Caki2 (cell line): ENCODE measurements around the gene TNFRSF1A. TPM values are rescaled to one million over a fixed set of nuclear protein-coding genes. Genes with fewer than 3 reads are reported as not detected.

Experiments
- DNase-seq: peaks from one replicate; pipeline ENCODE4 v3.0.0-alpha.2; 2015; ENCODE audit warnings: low read depth
- in situ Hi-C: cut with HindIII; loops from 2 replicates; pipeline ENCODE4 v1.10.0; 2016; ENCODE audit warnings: low sequenced_read_pairs, low pct_unique_long_range_greater_than_20kb, mixed read lengths
- total RNA-seq: library from RNA; depleted of rRNA; stranded (reverse); fragments of >200 nt; shearing (Covaris generic); gene quantifications from 2 replicates; pipeline ENCODE4 v1.2.3, GENCODE V29; 2014; ENCODE audit warnings: low replicate concordance

The TNFRSF1A gene
- total RNA-seq, 1 experiment from 2014 or later, result 121 TPM

- in situ Hi-C loops, result no loop called here
- DNase-seq, result no peak
Observed at GRCh38 chr12:6363010-6363329, 21.1 kb upstream of the TNFRSF1A start.

DNA sequence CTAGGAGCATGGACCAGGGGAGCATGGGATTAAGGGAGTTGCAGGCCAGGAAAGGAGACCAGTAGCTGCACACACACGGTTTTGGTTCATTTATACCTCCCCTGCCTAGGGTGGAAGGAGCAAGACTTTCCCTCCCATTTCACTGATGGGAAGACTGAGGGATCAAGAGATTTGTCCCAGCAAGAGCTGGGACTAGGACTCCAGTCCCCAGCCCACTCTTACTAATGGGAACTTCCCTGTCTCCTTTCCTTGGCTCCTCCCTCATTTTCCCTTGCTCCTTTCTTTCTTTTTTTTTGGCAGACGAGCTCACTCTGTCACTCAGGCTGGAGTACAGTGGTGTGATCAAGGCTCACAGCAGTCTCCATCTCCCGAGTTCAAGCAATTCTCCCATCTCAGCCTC, 20.5 kb upstream of the TNFRSF1A start:
- DNase-seq, result peak; percentile 40
- in situ Hi-C loops, result no loop called here

DNA sequence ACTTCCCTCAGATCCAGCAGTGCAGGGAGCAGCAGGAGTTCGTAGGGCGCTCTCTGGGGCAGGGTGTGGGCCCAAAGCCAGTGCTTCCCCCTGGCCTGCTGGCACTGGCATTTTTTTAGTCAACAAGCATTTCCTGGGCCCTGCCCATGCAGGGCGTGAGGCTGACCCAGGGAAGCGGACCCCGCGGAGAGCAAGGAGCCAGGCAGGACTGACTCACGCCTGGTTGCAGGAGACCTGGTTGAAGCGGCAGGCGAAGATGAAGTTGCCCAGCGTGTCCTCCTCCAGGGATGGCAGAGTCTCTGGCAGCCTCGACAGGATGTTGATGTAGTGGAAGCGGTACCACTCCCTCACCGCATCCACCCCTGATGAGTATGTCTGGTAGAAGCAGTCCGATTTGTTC, 20.0 kb upstream of the TNFRSF1A start:
- in situ Hi-C loops, result no loop called here
- DNase-seq, result peak; percentile 69

- no peak for DNase-seq
- in situ Hi-C loops, result no loop called here
Observed at GRCh38 chr12:6360578-6361490, 19.0 kb upstream of the TNFRSF1A start.

DNA sequence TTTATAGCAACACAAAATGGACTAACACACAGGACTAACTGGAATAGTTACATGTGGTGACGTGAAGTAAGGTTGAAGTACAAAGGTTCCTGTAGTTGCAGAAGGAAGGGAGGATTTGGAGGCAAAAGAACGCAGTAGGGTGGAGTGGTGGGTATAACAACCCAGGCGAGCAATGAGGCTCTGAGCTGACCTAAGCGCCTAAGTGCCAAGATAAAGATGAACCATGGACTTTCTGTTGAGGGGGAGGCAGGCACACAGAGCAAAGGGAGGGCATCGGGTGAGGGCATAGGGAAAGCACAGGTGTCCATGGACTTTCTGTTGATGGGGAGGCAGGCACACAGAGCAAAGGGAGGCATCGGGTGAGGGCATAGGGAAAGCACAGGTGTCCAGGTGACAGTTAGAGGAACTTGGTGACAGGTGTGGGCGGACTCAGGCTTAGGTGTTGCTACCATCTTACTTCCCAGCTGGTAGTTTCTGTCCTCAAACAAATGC, 18.2 kb upstream of the TNFRSF1A start:
- no peak for DNase-seq
- in situ Hi-C loops, result no loop called here

- in situ Hi-C loops, result no loop called here
- no peak for DNase-seq
Observed at GRCh38 chr12:6358881-6359280, 17.0 kb upstream of the TNFRSF1A start.

DNA sequence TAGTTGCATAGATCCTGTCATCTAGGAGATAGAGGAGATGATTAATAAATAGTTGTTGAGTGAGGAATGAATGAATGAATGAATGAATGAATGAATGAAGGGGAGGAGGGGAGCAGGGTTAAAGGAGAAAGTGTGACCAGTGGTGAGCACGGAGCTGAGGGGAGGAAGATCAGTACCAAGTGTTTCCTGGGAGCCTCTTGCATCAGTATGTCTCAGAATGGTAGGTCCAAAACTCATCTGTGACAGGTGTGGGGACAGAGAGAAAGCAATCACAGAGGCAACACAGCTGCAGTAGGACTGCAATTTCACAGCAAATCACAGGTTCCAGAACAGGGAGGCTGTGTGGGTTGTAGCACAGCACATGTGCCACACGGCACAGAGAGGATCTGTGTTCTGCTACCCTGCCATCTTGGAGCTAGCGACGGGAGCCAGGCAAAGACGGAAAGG, 14.5 kb upstream of the TNFRSF1A start:
- no peak for DNase-seq
- in situ Hi-C loops, result no loop called here

DNA sequence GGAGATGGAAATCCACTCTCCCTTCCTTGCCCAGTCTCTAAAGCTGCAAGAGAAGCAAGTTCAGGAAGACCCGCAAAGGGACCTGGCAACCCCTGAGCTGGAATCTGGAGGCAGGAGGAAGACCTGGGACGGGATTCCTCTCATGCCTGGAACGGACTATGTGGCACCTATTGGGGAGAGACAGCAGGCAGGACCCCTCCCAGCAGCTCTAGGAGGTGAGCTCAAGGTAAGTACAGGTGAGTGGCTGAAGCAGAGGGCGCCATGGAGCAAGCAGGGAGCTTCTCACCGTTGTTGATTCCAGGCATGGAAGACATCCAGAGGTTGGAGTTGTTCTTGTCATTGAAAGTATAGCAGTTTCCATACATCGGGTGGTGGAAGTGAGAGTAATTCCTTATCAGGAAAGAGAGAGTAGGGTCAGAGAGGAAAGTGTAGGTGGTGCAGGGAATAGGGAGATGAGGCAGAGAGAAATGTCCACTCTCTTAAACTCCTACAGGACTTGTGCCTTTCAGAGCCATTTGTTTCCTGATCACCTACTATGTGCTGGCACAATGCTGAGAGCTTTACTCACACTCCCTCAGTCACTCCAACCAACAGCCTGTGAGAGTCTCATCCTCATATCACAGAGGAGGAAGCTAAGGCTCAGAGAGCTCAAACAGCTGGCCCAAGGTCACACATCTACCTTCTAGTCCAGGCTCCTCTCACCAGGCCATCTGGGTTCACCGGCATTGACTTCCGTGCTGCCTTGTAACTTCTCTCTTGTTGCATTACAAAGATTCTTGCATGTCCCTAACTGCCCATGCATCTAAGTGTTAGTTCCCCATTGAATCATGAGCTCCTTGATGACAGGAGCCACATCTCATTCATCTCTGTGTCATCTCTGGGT, 13.9 kb upstream of the TNFRSF1A start:
- in situ Hi-C loops, result no loop called here
- DNase-seq, result no peak

GRCh38 chr12:6354495-6355393, 12.9 kb upstream of the TNFRSF1A start:
- no peak for DNase-seq
- in situ Hi-C loops, result no loop called here

DNA sequence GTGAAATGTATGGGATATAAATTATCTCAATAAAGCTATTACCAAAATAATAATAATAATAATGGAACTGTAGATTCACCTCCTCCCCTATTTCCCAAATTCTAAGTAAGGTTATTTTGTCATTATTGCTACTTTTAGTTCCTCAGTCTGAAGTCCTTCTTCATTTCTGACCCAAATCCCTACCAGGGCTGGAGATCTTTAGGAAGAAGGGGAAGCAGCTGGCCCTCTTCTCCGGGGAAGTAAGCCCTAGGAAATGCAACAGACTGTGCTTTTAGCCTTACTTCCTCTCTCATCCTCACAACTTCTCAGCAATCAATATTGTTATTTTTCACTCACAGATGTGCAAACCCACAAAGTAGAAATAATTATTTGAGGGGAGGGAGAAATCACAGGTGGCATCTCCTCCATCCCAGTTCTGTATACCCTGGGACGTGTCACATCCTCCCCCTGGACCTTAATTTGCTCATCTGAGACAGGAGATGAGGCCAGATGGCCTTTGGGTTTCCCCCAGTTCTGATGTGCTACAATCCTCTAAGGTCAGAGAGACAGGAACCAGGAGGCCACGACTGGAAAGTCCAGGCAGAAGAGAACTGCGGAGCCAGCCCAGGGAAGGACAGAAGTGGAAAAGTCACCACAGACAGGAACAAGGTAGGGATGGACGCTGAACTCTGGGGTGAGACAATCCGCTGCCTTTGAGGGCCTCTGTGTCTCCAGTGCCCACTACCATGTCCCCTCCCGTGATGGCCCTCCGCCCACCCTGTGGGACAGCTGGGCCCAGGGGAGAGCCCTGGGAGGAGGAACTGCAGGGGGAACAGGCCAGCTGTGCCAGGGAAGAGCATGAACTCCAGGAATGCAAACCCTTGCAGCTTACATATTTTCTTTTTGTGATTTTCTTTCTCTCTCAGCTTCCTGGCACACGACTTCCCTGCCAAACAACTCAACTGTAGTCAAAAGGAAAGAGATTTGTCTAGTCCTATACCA, 10.6 kb upstream of the TNFRSF1A start:
- in situ Hi-C loops, result no loop called here
- DNase-seq, result no peak

DNA sequence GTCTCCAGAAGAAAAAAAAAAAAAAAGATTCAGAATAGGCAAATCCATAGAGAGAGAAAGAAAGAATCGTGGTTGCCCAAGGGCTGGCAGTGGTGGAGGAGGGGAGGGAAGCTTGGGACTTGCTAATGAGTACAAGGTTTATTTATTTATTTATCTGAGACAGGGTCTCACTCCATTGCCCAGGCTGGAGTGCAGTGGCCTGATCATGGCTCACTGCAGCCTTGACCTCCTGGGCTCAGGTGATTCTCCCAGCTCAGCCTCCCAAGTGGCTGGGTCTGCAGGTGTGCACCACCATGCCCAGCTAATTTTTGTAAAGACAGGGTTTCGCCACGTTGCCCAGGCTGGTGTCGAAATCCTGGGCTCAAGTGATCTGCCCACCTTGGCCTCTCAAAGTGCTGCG, 9.7 kb upstream of the TNFRSF1A start:
- DNase-seq, result no peak
- in situ Hi-C loops, result no loop called here

- in situ Hi-C loops, result no loop called here
- DNase-seq, result no peak
Observed at GRCh38 chr12:6347367-6348338, 5.8 kb upstream of the TNFRSF1A start.

DNA sequence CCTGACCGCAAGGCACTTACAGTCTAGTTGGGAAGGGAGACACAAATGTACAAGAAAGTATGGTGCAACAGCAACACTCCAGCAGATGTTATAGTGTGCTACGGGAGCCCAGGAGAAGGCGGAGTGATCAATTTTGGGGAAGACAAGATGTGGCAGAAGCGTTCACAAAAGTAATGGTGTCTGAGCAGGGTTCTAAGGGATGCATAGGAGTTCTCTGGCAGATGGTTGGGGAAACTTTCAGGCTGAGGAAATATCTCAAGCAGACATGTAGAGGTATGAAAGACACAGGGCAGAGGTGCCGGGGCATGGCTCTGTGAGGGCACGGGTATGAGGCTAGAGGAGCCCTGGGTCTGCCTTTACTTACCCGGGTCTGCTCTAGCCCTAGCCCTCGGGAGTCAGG, 5.1 kb upstream of the TNFRSF1A start:
- in situ Hi-C loops, result no loop called here
- no peak for DNase-seq

- no peak for DNase-seq
- in situ Hi-C loops, result no loop called here
Observed at GRCh38 chr12:6346235-6346832, 4.5 kb upstream of the TNFRSF1A start.

DNA sequence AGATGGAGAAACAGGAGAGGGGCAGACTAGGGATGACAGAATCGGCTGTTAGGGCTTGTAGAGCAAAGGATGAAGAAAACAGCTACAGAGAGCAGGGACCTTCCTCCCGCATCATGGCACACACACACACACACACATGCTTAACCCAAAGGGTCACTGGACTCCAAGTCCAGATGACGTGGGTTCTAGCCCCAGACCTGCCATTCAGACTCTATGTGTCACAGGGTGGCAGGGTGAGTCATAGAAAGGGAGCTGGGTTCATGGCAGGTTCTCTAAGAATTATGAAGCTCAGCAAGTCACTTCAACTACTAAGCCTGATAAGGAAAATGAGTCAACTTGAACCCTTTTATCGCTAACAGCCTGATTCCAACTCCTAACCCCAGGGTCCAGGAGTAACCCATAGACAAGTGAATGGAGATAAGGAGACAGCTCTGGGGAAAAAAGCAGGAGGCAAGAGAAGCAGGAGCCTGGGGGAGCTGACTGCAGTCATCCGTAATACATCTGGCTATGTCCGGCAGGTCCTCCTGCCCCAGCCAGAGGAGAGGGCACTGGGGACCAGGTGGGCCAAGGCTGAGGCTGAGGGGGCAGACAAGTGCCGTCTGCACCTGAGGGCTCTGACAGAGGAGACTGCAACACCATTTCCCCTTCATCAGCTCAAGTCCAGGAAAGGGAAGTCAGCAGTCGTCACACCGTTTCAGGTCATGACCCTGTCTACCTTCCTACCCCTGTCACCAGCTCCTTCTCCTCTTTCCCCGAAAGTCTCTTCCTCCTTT, 3.6 kb upstream of the TNFRSF1A start:
- in situ Hi-C loops, result no loop called here
- DNase-seq, result peak; percentile 85
